Activated CD4-positive, CD25-positive, alpha-beta regulatory T cell treated with anti-CD3 and anti-CD28 coated beads, Interleukin-2, amount 50 U/mL, for 72 hours (primary cell): Measurements from ENCODE around the gene USF2.

ENCODE experiments used
- DNase-seq: peaks from one replicate; pipeline ENCODE4 v3.0.0; 2021

Gene USF2

GRCh38 chr19:35303357-35303915, 34.7 kb downstream of the USF2 start:
- DNase-seq = no peak

- no peak for DNase-seq
These were observed 35.3 kb downstream of the USF2 start for GRCh38 chr19:35304036-35304435.

GRCh38 chr19:35305181-35305580, 36.4 kb downstream of the USF2 start:
- DNase-seq = no peak

GRCh38 chr19:35306473-35307246, 37.9 kb downstream of the USF2 start:
- no peak for DNase-seq

- DNase-seq = no peak
These were observed 39.2 kb downstream of the USF2 start for GRCh38 chr19:35307931-35308330.

- DNase-seq = no peak
These were observed 40.1 kb downstream of the USF2 start for GRCh38 chr19:35308910-35309309.

- DNase-seq = no peak
These were observed 40.9 kb downstream of the USF2 start for GRCh38 chr19:35309481-35310279.

- DNase-seq = no peak
These were observed 41.6 kb downstream of the USF2 start for GRCh38 chr19:35310331-35310730.

- no peak for DNase-seq
These were observed 42.2 kb downstream of the USF2 start for GRCh38 chr19:35310811-35311465.

GRCh38 chr19:35311901-35312665, 43.3 kb downstream of the USF2 start:
- no peak for DNase-seq

- no peak for DNase-seq
These were observed 44.8 kb downstream of the USF2 start for GRCh38 chr19:35313587-35313986.

GRCh38 chr19:35314031-35314430, 45.3 kb downstream of the USF2 start:
- DNase-seq = no peak

- no peak for DNase-seq
These were observed 46.2 kb downstream of the USF2 start for GRCh38 chr19:35314858-35315470.

- DNase-seq = no peak
These were observed 47.1 kb downstream of the USF2 start for GRCh38 chr19:35315883-35316282.

- no peak for DNase-seq
These were observed 47.8 kb downstream of the USF2 start for GRCh38 chr19:35316560-35316959.

GRCh38 chr19:35317464-35318043, 48.8 kb downstream of the USF2 start:
- no peak for DNase-seq

- no peak for DNase-seq
These were observed 50.1 kb downstream of the USF2 start for GRCh38 chr19:35318679-35319448.

- DNase-seq = no peak
These were observed 51.4 kb downstream of the USF2 start for GRCh38 chr19:35320065-35320713.

- no peak for DNase-seq
These were observed 52.5 kb downstream of the USF2 start for GRCh38 chr19:35321291-35321690.

GRCh38 chr19:35322014-35322413, 53.3 kb downstream of the USF2 start:
- no peak for DNase-seq
